Body of pancreas (tissue), 4 donors: ENCODE results near the gene MR1. TPM values are rescaled to one million over a fixed set of nuclear protein-coding genes. Genes with fewer than 3 reads are reported as not detected.

ENCODE experiments used
- ATAC-seq: fragments of 150-250 bp; one replicate; pipeline ENCODE4 v1.9.1; 2016
- DNase-seq, 4 donors: peaks; one replicate each; pipeline ENCODE4 v3.0.0-alpha.2; 2019
- H3K27ac ChIP-seq, 4 donors: fragments of 200-600 bp; sonication (generic); 1 replicate in 3 of 4; 2 replicates in 1 of 4; pipeline versions ENCODE4 v1.5.1 to v1.6.1; 2016 to 2019; ENCODE audit warnings: mild to moderate bottlenecking in 1 of 4, mixed read lengths in 1 of 4, moderate library complexity in 1 of 4
- H3K27me3 ChIP-seq, 2 donors: fragments of 200-600 bp; sonication (generic); one replicate each; pipeline ENCODE4 v1.6.0; 2016; ENCODE audit warnings: mild to moderate bottlenecking in 1 of 2
- H3K36me3 ChIP-seq, 2 donors: fragments of 200-600 bp; sonication (generic); replicated peaks in 1 of 2; 2 replicates each; pipeline ENCODE4 v1.5.1; 2016; ENCODE audit warnings: low read depth in 2 of 2; ENCODE audit not compliant: insufficient read depth in 1 of 2
- H3K4me1 ChIP-seq: fragments of 200-600 bp; sonication (generic); one replicate; pipeline ENCODE4 v1.6.0; 2016
- H3K4me3 ChIP-seq, 2 donors: fragments of 200-600 bp; sonication (generic); 1 replicate in 1 of 2; 2 replicates in 1 of 2; pipeline ENCODE4 v1.5.1; 2016 to 2019
- H3K9me3 ChIP-seq, 3 donors: fragments of 200-600 bp; sonication (generic); 1 replicate in 2 of 3; 2 replicates in 1 of 3; pipeline ENCODE4 v1.5.1; 2016
- CTCF ChIP-seq, 7 experiments: fragments of 450-650 bp in 4 of 7; fragments of 200-600 bp in 3 of 7; sonication (generic) in 3 of 7; IDR thresholded peaks; one replicate each; pipeline ENCODE4 v1.5.1; 2016 to 2019; ENCODE audit warnings: antibody characterized with exemption in 7 of 7
- POLR2A ChIP-seq, 3 donors: fragments of 450-650 bp; IDR thresholded peaks; one replicate each; pipeline ENCODE4 v1.6.1; 2016; ENCODE audit warnings: antibody characterized with exemption in 3 of 3, mild to moderate bottlenecking in 2 of 3
- WGBS, 2 donors: methylation state at CpG; one replicate each; pipeline ENCODE4 v1.1.5; 2017; 5-methylcytosine and 5-hydroxymethylcytosine counted together
- intact Hi-C: fragments of 100-400 bp; cut with DNase I; formaldehyde crosslinking; loops from one replicate; pipeline ENCODE4 v1.15.1; 2023
- total RNA-seq, 2 donors: library from RNA; depleted of rRNA; stranded (reverse); fragments of >200 nt; gene quantifications; one replicate each; pipeline ENCODE4 v1.1.0, GENCODE V29; 2016

Gene MR1
- total RNA-seq, 2 donors from 2014 or later = 2.3 to 4.9 TPM

- TF ChIP-seq POLR2A (IDR thresholded peaks at IDR 0.05) (no peak), CTCF (IDR thresholded peaks at IDR 0.05) (no peak)
- Histone ChIP-seq H3K27me3 (no peaks in the 10 kb centered on the region), H3K9me3 (no peaks in the 10 kb centered on the region), H3K4me1 (peaks cover 37% of the 10 kb centered on the region), H3K36me3 (no peaks in the 10 kb centered on the region), H3K4me3 (no peak overlapping the region), H3K27ac (no peak overlapping the region)
- intact Hi-C loops = no loop called here
- ATAC-seq = no peak
- DNase-seq = no peak
- WGBS, 2 donors = 96 to 98% methylated on average over 2 of the region's 2 CpGs
These were observed 58.3 kb downstream of the MR1 start for GRCh38 chr1:181092056-181092455.

- WGBS, 2 donors = 84 to 85% methylated on average over 4 of the region's 4 CpGs
- no peaks in the 10 kb centered on the region for H3K9me3 ChIP-seq
- no peaks in the 10 kb centered on the region for H3K36me3 ChIP-seq
- H3K4me3 ChIP-seq = no peak overlapping the region
- intact Hi-C loops = no loop called here
- no peak overlapping the region for H3K27ac ChIP-seq
- peaks cover 32% of the 10 kb centered on the region for H3K4me1 ChIP-seq
- no peak for TF ChIP-seq CTCF (IDR thresholded peaks at IDR 0.05)
- no peak for TF ChIP-seq POLR2A (IDR thresholded peaks at IDR 0.05)
- no peak for ATAC-seq
- H3K27me3 ChIP-seq = no peaks in the 10 kb centered on the region
- DNase-seq = no peak
These were observed 59.2 kb downstream of the MR1 start for GRCh38 chr1:181092883-181093458.

GRCh38 chr1:181094416-181095212 lies 60.8 kb downstream of the MR1 start:
- TF ChIP-seq CTCF (IDR thresholded peaks at IDR 0.05) = no peak
- TF ChIP-seq POLR2A (IDR thresholded peaks at IDR 0.05) = no peak
- Histone ChIP-seq H3K4me1 (peaks cover 28% of the 10 kb centered on the region), H3K4me3 (no peak overlapping the region), H3K9me3 (no peaks in the 10 kb centered on the region), H3K36me3 (no peaks in the 10 kb centered on the region), H3K27me3 (no peaks in the 10 kb centered on the region), H3K27ac (no peak overlapping the region)
- ATAC-seq (no peak), DNase-seq (peak in 2 of 4 donors; percentile 32 to 35)
- 76 to 82% methylated on average over 7 of the region's 7 CpGs for WGBS, 2 donors
- intact Hi-C loops = no loop called here

- Histone ChIP-seq H3K27me3 (no peaks in the 10 kb centered on the region), H3K4me3 (no peak overlapping the region), H3K36me3 (no peaks in the 10 kb centered on the region), H3K9me3 (no peaks in the 10 kb centered on the region), H3K27ac (no peak overlapping the region), H3K4me1 (peaks cover 22% of the 10 kb centered on the region)
- WGBS, 2 donors = 89 to 92% methylated on average over 8 of the region's 8 CpGs
- no peak for TF ChIP-seq CTCF (IDR thresholded peaks at IDR 0.05)
- TF ChIP-seq POLR2A (IDR thresholded peaks at IDR 0.05) = no peak
- DNase-seq (no peak), ATAC-seq (no peak)
- intact Hi-C loops = no loop called here
These were observed 61.5 kb downstream of the MR1 start for GRCh38 chr1:181095260-181095659.
